Measurements from ENCODE around the gene TWIST2. TPM values are rescaled to one million over a fixed set of nuclear protein-coding genes. Genes with fewer than 3 reads are reported as not detected.

TWIST2 gene
- total RNA-seq, 2 experiments from 2014 or later: not detected

- H3K27me3 Mint-ChIP-seq: peaks cover 28% of the 10 kb centered on the region
- no peaks in the 10 kb centered on the region for H3K27me3 ChIP-seq (ENCODE audit: control insufficient read depth in 1 of 2, insufficient read depth in 2 of 2, low read length in 2 of 2)
- CTCF ChIA-PET: no interaction called here
- H3K36me3 Mint-ChIP-seq (ENCODE audit: low read depth): no peaks in the 10 kb centered on the region
- H3K9me3 ChIP-seq (ENCODE audit: control insufficient read depth in 1 of 2, insufficient read depth in 1 of 2, low read length in 2 of 2): peaks cover 0 to 15% of the 10 kb centered on the region in 2 experiments
- no peak overlapping the region for H3K4me3 ChIP-seq (ENCODE audit: low read length)
- no peaks in the 10 kb centered on the region for H3K4me1 Mint-ChIP-seq (ENCODE audit: low read depth)
- no peak overlapping the region for H3K27ac Mint-ChIP-seq
- H3K9me3 Mint-ChIP-seq: peaks cover 3% of the 10 kb centered on the region
- intact Hi-C loops (cut with DNase I, micrococcal nuclease): no loop called here
- no peak for TF ChIP-seq CTCF (IDR thresholded peaks at IDR 0.05)
- H3K4me1 ChIP-seq (ENCODE audit: insufficient read depth, low read length): no peaks in the 10 kb centered on the region
- no peak for DNase-seq
- ATAC-seq (ENCODE audit: poor library complexity): no peak
- no peak overlapping the region for H3K4me3 Mint-ChIP-seq
- POLR2A ChIA-PET: no interaction called here
- no peaks in the 10 kb centered on the region for H3K36me3 ChIP-seq (ENCODE audit: insufficient read depth, low read length)
- H3K27ac ChIP-seq (ENCODE audit: low read depth in 1 of 2, low read length in 2 of 2): no peak overlapping the region
Observed at GRCh38 chr2:238873381-238873801, 25.5 kb downstream of the TWIST2 start.

GRCh38 chr2:238873841-238874240, 26.0 kb downstream of the TWIST2 start:
- intact Hi-C loops (cut with DNase I, micrococcal nuclease): no loop called here
- Mint-ChIP-seq H3K27ac (no peak overlapping the region), H3K36me3 (ENCODE audit: low read depth) (no peaks in the 10 kb centered on the region), H3K9me3 (peaks cover 3% of the 10 kb centered on the region), H3K27me3 (peaks cover 28% of the 10 kb centered on the region), H3K4me3 (no peak overlapping the region), H3K4me1 (ENCODE audit: low read depth) (no peaks in the 10 kb centered on the region)
- ChIA-PET CTCF (no interaction called here), POLR2A (no interaction called here)
- Histone ChIP-seq H3K27ac (ENCODE audit: low read depth in 1 of 2, low read length in 2 of 2) (no peak overlapping the region), H3K36me3 (ENCODE audit: insufficient read depth, low read length) (no peaks in the 10 kb centered on the region), H3K4me1 (ENCODE audit: insufficient read depth, low read length) (no peaks in the 10 kb centered on the region), H3K27me3 (ENCODE audit: control insufficient read depth in 1 of 2, insufficient read depth in 2 of 2, low read length in 2 of 2) (no peaks in the 10 kb centered on the region), H3K4me3 (ENCODE audit: low read length) (no peak overlapping the region), H3K9me3 (ENCODE audit: control insufficient read depth in 1 of 2, insufficient read depth in 1 of 2, low read length in 2 of 2) (peaks cover 0 to 17% of the 10 kb centered on the region in 2 experiments)
- TF ChIP-seq CTCF (IDR thresholded peaks at IDR 0.05): no peak
- ATAC-seq (ENCODE audit: poor library complexity) (no peak), DNase-seq (no peak)

GRCh38 chr2:238874330-238875050, 26.6 kb downstream of the TWIST2 start:
- ATAC-seq (ENCODE audit: poor library complexity) (no peak), DNase-seq (no peak)
- intact Hi-C loops (cut with DNase I, micrococcal nuclease): no loop called here
- no peak overlapping the region for H3K27ac Mint-ChIP-seq
- Histone ChIP-seq H3K9me3 (ENCODE audit: control insufficient read depth in 1 of 2, insufficient read depth in 1 of 2, low read length in 2 of 2) (peaks cover 0 to 17% of the 10 kb centered on the region in 2 experiments), H3K36me3 (ENCODE audit: insufficient read depth, low read length) (no peaks in the 10 kb centered on the region), H3K4me3 (ENCODE audit: low read length) (no peak overlapping the region), H3K27me3 (ENCODE audit: control insufficient read depth in 1 of 2, insufficient read depth in 2 of 2, low read length in 2 of 2) (peaks cover 0 to under 1% of the 10 kb centered on the region in 2 experiments), H3K27ac (ENCODE audit: low read depth in 1 of 2, low read length in 2 of 2) (no peak overlapping the region), H3K4me1 (ENCODE audit: insufficient read depth, low read length) (no peaks in the 10 kb centered on the region)
- no peaks in the 10 kb centered on the region for H3K4me1 Mint-ChIP-seq (ENCODE audit: low read depth)
- peaks cover 3% of the 10 kb centered on the region for H3K9me3 Mint-ChIP-seq
- no peak overlapping the region for H3K4me3 Mint-ChIP-seq
- CTCF ChIA-PET: no interaction called here
- H3K27me3 Mint-ChIP-seq: peaks cover 31% of the 10 kb centered on the region
- H3K36me3 Mint-ChIP-seq (ENCODE audit: low read depth): no peaks in the 10 kb centered on the region
- POLR2A ChIA-PET: no interaction called here
- TF ChIP-seq CTCF (IDR thresholded peaks at IDR 0.05): no peak
